Sciatic nerve (tissue), 2 donors: Measurements from ENCODE around the gene ECHDC1. TPM values are rescaled to one million over a fixed set of nuclear protein-coding genes. Genes with fewer than 3 reads are reported as not detected.

Source experiments
- ATAC-seq: fragments of 200-7000 bp; cut with Tn5 transposase; one replicate; pipeline ENCODE4 v1.9.1; 2020; ENCODE audit warnings: mild to moderate bottlenecking, moderate library complexity
- DNase-seq: peaks from one replicate; pipeline ENCODE4 v3.0.0-alpha.2; 2020; ENCODE audit warnings: low spot score
- intact Hi-C: fragments of 100-400 bp; cut with DNase I; formaldehyde crosslinking; loops from one replicate; pipeline ENCODE4 v1.14.2; 2022
- total RNA-seq: library from RNA; stranded (reverse); fragmentation: NEBNext Ultra II Directional; extraction: Animal tissue kit (Norgen Biotek cat#: 25700); gene quantifications from one replicate; pipeline ENCODE4 v1.2.1, GENCODE V29; 2021
- donor health status: DM: no; HTN: no; CAD: no.
- donor health status: DM: no; HTN: no; CAD: no.

ECHDC1 gene
- total RNA-seq, 1 donor from 2014 or later: 62.0 TPM

DNA sequence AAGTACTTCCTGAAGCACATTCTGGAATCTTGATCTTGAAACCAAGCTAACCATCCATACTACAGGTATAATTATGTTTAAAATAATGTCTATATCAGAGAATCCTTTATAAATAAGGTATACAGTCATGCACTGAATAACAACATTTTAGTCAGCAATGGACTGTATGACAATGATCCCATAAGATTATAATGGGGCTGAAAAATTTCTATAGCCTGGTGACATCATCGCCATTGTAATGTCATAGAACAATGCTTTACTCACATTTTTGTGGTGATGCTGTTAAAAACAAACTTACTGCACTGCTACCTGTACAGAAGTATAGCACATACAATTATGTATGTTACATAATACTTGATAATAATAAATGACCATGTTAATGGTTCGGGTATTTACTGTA, 44.9 kb downstream of the ECHDC1 start:
- no peak for DNase-seq
- ATAC-seq: no peak
- intact Hi-C loops: no loop called here

DNA sequence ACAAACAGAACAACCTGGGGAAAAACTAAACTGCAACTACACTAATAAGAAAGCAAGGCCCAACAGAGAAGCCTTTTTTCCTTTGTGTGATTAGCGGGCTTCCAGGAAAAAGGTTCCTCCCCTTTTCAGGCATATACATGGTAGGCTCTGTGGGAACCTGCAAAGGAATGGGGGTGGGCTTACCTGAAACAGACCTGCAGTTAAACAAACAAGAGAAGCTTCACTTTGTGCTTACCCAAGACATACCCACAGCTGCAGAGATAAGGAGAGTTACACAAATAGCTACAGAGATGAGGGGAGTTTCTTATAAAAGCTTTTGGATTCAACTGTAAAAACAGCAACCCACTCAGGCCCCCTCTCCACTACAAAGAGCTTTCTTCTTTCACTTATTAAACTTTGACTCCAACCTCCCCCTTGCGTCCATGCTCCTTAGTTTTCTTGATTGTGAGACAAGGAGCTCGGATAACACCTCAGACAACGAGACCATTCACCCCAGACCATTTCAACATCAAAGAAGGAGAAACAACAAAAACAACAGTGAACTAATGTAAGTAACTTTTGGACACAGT, 45.8 kb downstream of the ECHDC1 start:
- DNase-seq: no peak
- intact Hi-C loops: no loop called here
- no peak for ATAC-seq

DNA sequence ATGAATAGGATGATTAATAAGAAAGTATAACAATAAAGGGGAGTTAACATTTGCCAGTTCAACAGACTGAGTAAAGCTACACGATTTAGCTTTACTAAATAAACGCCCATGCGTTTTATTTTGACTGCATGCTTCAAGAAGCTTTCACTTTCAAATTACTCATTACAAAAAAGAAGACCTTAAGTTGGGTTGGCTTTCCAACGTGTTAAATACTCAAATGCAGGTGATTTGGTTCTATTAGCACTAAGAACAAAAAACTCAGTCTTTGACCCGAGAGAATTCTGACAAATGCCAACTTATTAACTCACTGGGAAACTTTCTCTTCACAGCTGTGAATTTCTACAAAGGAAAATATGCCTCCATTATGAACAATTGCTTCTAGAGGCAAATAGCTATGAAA, 51.9 kb downstream of the ECHDC1 start:
- ATAC-seq: no peak
- intact Hi-C loops: no loop called here

DNA sequence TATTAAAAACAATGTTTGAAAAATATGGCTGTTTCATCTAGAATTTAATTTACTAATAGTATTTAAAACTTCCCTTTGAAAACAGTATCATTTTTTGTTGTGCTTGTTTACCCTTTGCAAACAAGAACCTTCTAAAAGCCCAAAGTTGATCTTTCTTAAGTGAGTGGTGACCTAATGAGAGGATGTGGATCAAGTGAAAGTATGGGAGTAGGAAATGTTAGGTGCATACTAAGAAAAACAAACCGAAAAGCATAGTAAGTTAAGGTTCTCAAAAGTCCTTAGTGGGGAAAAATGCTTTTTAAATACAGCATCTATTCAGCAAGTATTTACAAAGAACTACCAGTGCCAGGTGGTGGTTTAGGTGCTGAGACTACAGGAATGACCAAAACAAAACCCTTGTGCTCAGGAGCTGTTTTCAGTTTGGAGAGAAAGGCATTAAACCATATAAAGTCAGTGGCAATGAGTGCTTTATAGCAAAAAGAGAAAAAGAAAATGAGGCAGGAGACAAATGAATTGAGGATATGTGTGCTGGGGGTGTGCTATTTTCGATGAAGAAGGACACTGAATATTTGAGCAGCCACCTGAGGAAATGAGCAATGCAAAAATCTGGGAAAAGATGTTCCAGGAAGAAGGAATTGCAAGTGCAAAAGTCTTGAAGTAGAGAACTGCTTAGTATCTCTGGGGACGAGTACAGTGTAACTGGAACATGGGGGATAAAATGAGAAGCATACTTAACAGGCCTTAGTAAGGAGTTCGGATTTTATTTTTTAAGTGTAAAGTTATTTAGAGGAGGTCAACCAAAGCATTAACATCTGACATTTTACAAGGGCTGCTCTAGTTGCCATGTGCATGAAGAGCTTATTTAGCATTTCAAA, 52.8 kb downstream of the ECHDC1 start:
- ATAC-seq (no peak), DNase-seq (no peak)
- intact Hi-C loops: no loop called here

More for the DNA sequence above, 51.9 kb downstream of the ECHDC1 start:
- DNase-seq: no peak

DNA sequence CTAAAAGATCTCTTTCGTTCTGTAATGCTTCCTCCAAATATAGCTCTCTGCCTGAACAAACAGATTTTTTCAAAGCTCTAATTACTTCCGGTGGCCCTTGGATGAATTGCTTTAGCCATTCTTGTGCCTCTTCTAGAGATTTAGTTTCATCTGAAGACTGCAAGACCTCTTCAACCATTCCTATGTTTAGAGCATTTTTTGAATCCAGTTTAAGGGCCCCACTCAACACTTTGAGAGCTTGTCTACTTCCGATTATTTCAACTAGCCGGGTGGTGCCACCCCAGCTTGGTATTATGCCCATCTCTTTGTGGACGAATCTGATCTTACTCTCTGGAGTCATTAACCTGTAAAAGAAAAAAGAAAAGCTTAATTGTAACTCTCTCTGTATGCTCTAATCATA, 53.5 kb downstream of the ECHDC1 start:
- DNase-seq (no peak), ATAC-seq (no peak)
- intact Hi-C loops: no loop called here

DNA sequence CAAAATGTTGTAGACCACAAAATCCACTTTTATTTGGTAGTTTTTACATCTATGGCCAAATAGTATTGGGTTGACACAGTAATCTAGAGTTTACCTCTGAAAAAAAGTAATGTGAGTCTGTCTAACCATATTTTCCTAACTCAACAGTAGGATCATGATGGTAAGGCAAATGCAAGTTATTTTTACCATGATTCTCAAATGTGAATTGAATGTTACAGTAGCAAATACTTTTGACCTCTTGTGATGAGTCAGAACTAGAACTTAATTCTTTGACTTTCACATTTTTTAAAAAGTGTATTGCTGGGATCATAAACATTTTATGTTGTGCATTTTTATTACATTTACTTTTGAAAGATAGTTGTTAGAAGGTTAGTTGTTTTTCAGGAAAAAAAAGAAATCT, 54.7 kb downstream of the ECHDC1 start:
- intact Hi-C loops: no loop called here
- DNase-seq (no peak), ATAC-seq (no peak)

DNA sequence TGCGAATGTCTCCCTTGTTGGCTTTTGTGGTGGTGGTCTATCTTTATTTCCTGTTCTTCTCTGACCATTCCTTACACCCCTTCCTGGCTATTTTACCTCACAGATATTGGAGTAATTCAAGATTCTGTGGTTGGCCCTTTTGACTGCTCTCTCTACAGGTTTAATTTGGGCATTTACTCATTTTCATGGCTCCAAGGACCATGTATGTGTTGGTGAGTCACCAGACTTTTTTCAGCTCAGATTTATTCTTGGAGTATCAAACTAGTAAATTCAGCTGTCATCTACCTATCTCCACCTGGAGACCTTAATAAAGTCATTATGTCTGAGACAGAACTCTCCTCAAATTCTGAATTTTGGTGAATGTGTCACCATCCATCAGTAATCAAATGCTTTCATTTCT, 61.2 kb downstream of the ECHDC1 start:
- ATAC-seq: no peak
- intact Hi-C loops: no loop called here

DNA sequence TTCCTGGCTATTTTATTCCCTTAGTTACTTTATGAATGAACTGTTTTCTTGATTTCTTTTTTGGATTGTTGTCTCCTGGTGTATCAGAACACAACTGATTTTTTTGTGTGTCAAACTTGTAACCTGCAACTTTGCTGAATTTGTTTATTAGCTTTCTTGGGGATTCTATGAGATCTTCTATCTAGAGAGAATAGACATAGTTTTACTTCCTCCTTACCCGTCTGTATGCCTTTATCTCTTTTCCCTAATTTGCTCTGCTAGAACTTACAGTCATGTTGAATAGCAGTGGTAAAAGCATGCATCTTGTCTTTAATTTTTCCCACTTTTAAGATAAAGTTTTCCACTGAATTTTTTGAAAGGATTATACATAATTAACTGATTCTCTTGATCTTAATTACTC, 63.6 kb downstream of the ECHDC1 start:
- DNase-seq (no peak), ATAC-seq (no peak)
- intact Hi-C loops: no loop called here

More for the DNA sequence above, 61.2 kb downstream of the ECHDC1 start:
- DNase-seq: no peak

DNA sequence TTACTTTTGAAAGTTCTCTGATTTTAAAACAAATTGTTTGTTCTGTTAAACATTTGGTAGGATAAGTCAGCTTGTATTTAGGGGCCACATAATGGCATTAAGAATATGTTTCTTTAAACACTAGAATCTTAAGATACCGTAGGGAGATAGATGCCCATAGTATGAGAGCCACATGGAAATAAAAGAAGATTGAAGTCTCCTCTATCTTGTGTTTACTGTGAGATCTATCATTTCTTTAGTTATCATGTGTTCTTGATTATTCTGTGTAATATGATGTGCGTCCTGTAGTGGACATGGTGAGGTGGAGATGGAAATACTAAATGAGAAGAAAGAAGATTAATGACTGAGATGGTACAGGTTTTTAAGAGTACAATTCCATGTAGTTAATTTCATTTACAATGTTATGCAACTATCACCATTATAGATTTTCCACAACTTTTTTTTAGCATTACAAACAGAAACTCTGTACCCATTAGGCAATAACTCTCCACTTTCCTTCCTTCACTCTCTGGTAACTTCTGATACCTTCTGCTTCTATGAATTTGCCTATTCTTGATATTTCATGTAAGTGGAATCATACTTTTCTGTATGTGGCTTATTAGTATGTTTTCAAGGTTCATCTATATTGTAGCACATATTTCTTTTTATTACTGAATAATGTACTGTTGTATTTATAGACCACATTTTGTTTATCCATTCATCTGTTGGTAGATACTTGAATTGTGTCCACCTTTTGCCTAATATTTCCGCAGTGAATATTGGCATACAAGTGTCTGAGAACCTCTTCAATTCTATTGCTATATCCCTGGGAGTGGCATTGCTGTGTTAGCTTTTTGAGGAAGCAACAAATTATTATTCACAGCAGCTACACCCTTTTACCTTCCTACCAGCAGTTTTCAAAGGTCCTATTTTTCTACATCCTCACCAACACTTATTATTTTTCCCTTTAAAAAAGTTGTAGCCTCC, 65.2 kb downstream of the ECHDC1 start:
- ATAC-seq: no peak
- intact Hi-C loops: no loop called here

DNA sequence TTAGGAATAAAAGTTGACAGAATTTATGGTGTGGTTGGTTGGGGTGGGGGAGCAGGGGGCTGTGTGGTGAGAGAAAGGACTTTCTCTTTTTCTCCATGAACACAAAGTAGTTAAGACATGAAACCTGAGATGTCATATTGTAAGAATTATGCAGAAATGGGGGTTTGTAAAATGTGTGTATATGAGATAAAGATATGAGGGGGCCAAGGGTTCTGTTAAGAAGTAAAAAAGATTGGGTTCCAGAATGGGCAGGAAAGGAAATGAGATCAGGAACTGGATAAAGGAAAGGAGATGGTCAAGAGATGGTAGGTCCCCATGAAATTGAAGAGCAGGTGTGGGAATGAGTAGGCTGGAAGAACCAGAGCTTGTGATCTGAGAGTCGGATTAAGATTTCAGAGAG, 67.1 kb downstream of the ECHDC1 start:
- DNase-seq (no peak), ATAC-seq (no peak)
- intact Hi-C loops: no loop called here

More for the DNA sequence above, 65.2 kb downstream of the ECHDC1 start:
- no peak for DNase-seq

DNA sequence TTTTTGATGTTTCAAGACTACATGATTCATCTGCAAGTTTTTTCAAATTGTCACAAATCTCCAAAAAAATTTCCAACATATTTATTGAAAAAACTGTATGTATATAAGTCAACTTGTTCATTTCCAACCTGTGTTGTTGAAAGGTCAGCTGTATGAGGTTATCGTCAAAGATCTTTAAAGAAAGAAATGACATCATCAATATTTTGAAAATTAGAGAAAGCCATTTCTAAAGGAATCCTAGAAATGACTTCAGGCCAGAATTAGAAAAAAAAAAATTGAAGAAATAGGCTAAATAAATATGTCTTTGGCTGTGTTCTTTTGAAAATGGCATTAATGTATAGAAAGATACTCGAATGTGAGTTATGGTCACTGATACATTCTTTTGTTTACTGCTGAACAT, 69.9 kb downstream of the ECHDC1 start:
- intact Hi-C loops: no loop called here
- ATAC-seq (no peak), DNase-seq (no peak)

DNA sequence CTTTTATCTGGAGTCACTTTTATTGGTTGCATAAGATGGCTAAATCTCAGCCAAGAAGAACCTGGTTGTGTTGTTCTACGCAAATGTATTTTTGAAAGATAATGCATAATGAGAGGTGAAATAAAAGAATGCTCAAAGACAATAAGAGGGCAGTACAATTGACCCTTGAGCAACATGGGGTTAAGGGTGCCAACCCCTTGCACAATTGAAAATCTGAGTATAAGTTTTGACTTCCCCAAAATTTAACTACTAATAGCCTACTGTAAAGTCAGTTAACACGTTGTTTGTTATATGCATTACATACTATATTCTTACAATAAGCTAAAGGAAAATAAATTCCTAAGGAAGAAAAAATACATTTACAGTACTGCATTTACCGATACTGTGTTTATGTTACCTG, 70.8 kb downstream of the ECHDC1 start:
- no peak for ATAC-seq
- DNase-seq: no peak
- intact Hi-C loops: no loop called here

DNA sequence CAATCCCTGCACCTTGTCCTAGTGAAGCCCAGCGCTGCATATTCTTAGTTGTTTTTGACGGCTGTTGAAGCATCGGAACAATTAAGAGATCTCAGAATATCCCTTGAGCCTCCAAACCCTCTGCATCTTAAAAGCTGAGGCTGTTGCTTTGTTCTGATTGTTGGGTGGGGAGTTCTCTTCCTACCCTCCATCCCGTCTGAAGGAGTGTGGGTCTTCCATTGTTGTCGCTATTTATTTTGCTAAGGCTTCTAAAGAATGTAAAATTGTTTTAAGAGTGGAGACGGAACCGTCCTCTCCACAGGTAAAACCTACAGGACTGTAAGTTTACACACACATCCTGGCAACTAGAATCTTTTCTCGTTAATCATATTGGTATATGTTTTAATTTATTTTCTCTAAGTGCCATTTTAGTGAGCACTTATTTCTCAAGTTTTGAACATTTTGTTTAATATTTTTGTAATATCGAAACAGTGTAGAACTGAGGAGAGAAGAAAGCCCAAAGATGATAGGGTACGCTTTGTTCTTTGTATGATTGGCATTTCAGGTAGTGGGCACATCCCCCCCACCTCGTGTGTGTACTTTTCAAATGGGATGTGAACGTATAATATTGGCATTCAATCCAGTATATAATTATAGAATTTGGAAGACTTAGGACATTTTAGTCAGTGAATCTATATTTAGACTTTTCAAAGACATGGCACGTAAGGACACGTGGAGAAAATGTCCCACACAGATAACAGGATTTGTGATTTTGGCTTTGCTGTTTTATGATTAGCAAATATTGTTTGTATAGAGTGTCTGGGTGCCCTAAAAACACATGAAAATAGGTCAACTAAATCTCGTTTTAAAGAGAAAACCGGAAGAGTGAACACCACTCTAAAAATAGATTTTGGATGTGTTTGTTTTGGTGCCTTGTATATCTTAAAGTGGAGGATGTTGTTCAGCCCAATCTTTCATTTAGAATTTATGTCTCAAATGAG, 75.5 kb downstream of the ECHDC1 start:
- DNase-seq (no peak), ATAC-seq (no peak)
- intact Hi-C loops: no loop called here

DNA sequence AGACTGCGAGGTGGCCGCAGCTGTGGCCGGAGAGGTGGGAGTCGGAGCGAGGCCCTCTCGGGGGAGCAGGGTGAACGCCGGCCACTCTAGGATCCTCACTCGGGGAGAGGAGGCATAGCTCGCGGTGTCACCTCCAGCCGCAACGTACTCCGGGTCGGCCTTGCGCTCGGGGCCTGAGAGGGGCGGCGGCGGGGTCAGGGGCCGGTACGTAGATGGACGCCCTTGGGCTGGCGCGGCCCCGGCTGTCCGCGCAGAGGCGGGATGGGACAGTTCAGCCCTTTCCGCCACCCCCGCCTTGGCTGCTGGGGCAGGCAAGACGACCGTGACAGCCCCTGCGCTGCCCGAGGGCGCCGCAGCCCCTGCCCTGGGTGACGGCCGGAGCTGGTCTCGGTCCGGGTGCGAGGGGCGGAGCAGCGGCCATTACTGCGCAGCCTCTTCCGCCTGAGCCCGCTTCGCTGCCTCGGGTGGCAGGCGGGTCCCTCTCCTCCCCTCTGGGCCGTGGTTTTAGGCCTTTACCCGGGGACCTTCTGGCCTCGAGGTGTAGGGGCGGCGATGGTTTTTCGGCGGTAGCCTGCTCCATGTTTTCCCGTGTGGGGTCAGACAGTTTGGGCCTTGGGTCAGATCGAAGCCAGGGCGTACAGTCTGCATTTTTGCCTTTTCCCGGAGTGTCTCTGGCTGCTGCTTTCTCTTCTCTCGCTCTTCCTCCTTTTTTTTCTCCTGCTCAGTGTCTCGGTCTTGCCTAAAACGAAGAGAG, 76.3 kb downstream of the ECHDC1 start:
- intact Hi-C loops: no loop called here
- peak; percentile 72 for DNase-seq
- peak; percentile 83 for ATAC-seq

DNA sequence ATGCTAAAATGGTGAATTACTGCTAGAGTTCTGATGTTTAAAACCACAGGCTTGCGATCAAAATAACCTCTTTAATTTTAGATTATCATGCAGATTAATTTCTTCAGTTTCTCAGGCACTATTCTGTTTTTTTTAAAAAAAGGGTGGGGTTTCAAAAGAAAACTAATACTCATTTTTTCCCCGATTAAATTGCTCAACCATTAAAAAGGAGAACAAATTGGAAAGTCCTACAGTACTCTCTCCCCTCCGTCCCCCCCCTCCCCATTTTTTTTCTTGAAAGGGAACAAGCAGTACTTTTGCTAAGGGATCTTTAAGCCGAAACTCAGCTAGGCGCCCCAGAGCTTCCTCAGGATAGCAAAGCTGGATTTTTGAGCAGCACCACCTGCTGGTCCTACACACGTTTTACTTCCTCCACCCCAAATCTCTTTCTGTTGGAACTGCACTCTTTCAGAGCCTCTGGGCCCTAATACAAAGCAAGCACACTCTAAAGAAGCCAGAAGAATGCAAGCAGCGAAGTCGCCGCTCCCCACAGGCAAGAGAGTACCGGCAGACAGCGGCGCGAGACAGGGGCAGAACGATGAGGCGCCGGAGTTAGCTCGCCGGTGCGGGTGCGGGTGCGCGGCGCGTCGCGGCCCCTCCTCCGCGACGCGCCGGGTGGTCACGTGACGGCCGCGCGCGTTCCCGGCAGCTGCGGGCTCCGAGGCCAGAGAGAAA, 77.1 kb downstream of the ECHDC1 start, which contains the start of gene RNF146:
TSS of gene RNF146 (plus strand) at position 687 of the 714 bp plus-strand sequence. CDS start 13,475 bp downstream, outside the sequence.
- peak; percentile 90 for DNase-seq
- intact Hi-C loops: no loop called here
- ATAC-seq: peak; percentile 96

DNA sequence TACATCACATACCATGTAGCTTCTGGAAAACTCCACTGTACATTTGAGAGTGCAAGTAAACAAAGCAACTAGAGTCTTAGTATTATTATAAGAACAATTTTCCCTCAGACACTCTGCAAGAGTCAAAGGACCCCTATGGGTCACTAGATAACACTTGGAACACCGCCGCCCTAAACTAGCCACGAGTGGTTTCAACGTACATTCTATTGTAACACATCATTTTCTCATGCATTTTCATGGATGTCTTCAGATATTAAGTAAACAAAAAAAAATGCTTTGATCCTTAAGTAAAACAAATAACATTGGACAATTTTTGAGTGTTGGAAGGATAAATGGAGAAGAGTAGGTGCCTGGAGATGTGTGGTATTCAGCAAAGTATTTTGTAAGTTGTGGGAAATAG, 79.9 kb downstream of the ECHDC1 start:
- ATAC-seq (no peak), DNase-seq (no peak)
- intact Hi-C loops: no loop called here

DNA sequence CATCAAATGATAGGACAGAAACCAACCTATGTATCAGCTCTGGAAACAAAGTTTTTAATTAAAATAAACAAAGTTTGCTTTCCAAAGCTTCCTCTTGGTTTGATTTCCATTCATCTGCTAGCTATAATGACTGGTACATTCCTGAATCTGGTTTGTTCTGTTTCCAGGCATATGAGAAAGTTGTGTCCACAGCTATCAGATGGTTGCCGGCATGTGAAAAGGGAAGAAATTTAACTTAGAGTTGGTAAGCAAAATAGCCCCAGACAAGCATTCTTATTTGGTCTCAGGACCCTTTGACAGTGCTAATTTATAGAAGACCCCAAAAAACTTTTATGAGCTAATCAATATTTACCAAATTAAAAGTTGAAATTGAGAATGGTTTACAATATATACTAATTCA, 80.5 kb downstream of the ECHDC1 start:
- intact Hi-C loops: no loop called here
- ATAC-seq (no peak), DNase-seq (no peak)
